ENCODE measurements around the gene GAK. TPM values are rescaled to one million over a fixed set of nuclear protein-coding genes. Genes with fewer than 3 reads are reported as not detected.
"Not testable (repeated sequence)": the region's sequence is repeated elsewhere in the genome, so short reads cannot be mapped to it uniquely, and the experiment has no call there.

GAK gene
- total and polyA plus RNA-seq, 7 donors, result 20.9 to 55.8 (median 36.4) TPM

DNA sequence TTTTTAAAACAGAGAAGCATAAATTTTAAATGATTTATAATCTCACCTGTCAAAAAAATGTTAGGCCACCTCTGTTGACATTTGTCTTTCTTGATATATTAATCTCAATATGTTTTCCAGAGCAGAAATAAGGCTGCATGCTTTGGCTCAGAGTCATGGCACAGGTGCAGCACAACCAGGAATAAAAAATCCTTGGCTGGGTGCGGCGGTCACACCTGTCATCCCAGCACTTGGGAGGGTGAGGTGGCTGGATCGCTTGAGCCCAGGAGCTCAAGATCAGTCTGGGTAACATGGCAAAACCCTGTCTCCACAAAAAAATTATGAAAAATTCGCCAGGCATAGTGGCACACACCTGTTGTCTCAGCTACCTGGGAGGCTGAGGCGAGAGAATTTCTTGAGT lies 124.3 kb downstream of the GAK start:
- no peak overlapping the region for H3K27ac ChIP-seq
- no peak overlapping the region for H3K4me3 ChIP-seq
- ATAC-seq (no peak), DNase-seq (no peak)
- peaks cover 3 to 42% (median 6%) of the 10 kb centered on the region in 3 donors for H3K27me3 ChIP-seq (ENCODE audit: insufficient read depth in 3 of 3, low read length in 2 of 3)
- H3K9me3 ChIP-seq, result peaks cover 3% of the 10 kb centered on the region
- TF ChIP-seq, protein P1, sequence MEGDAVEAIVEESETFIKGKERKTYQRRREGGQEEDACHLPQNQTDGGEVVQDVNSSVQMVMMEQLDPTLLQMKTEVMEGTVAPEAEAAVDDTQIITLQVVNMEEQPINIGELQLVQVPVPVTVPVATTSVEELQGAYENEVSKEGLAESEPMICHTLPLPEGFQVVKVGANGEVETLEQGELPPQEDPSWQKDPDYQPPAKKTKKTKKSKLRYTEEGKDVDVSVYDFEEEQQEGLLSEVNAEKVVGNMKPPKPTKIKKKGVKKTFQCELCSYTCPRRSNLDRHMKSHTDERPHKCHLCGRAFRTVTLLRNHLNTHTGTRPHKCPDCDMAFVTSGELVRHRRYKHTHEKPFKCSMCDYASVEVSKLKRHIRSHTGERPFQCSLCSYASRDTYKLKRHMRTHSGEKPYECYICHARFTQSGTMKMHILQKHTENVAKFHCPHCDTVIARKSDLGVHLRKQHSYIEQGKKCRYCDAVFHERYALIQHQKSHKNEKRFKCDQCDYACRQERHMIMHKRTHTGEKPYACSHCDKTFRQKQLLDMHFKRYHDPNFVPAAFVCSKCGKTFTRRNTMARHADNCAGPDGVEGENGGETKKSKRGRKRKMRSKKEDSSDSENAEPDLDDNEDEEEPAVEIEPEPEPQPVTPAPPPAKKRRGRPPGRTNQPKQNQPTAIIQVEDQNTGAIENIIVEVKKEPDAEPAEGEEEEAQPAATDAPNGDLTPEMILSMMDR (IDR thresholded peaks at IDR 0.05), result no peak
- no peaks in the 10 kb centered on the region for H3K36me3 ChIP-seq (ENCODE audit: insufficient read depth in 1 of 2, low read depth in 1 of 2)
- 71 to 77% (median 73%) methylated on average over 5 of the region's 5 CpGs for WGBS, 3 donors
- no peaks in the 10 kb centered on the region for H3K4me1 ChIP-seq
- intact Hi-C loops (cut with DNase I), result no loop called here

DNA sequence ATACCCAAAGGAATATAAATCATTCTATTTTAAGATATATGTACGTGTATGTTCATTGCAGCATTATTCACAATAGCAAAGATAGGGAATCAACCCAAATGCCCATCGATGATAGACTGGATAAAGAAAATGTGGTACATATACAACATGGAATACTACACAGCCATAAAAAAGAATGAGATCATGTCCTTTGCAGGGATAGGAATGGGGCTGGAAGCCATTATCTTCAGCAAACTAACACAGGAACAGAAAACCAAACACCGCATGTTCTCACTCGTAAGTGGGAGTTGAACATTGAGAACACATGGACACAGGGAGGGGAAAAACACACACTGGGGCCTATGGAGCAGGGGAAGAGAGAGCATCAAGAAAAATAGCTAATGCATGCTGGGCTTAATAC lies 125.1 kb downstream of the GAK start:
- H3K27ac ChIP-seq; intact Hi-C loops (cut with DNase I); H3K36me3 ChIP-seq (ENCODE audit: insufficient read depth in 1 of 2, low read depth in 1 of 2); H3K9me3 ChIP-seq; H3K4me1 ChIP-seq; ATAC-seq; DNase-seq; H3K4me3 ChIP-seq: not testable (repeated sequence)
- peaks cover 3 to 35% (median 6%) of the 10 kb centered on the region in 3 donors for H3K27me3 ChIP-seq (ENCODE audit: insufficient read depth in 3 of 3, low read length in 2 of 3)
- 86 to 89% (median 89%) methylated on average over 4 of the region's 4 CpGs for WGBS, 3 donors

DNA sequence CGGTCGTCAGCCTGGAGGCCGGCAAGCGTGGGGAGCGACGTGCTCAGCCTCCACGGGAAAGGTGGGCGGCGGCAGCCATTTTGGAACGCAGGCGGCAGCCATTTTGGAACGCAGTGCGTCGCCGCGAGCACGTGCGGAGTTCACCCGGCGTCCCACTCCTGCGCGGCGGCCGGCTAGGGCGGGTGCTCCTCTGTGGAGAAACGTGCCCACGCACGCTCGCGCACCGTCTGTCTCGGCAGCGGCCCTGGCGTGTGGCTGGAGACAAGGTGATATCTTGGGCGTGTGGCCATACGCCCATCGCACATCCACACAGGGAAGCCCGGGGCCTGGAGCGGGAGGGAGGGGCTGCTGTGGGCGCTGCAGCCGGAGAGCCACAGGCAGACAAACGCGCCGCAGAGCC lies 127.3 kb downstream of the GAK start:
- Histone ChIP-seq H3K27ac (no peak overlapping the region), H3K27me3 (ENCODE audit: insufficient read depth in 3 of 3, low read length in 2 of 3) (peaks cover 0 to 23% (median 6%) of the 10 kb centered on the region in 3 donors), H3K9me3 (peaks cover 3% of the 10 kb centered on the region), H3K4me3 (no peak overlapping the region), H3K4me1 (no peaks in the 10 kb centered on the region), H3K36me3 (ENCODE audit: insufficient read depth in 1 of 2, low read depth in 1 of 2) (no peaks in the 10 kb centered on the region)
- ATAC-seq (no peak), DNase-seq (peak in 1 of 2 donors; percentile 39)
- intact Hi-C loops (cut with DNase I), result no loop called here
- WGBS, 3 donors, result 74 to 88% (median 84%) methylated on average over 40 to 44 of the region's 44 CpGs
- TF ChIP-seq, protein P1 (IDR thresholded peaks at IDR 0.05), result no peak

DNA sequence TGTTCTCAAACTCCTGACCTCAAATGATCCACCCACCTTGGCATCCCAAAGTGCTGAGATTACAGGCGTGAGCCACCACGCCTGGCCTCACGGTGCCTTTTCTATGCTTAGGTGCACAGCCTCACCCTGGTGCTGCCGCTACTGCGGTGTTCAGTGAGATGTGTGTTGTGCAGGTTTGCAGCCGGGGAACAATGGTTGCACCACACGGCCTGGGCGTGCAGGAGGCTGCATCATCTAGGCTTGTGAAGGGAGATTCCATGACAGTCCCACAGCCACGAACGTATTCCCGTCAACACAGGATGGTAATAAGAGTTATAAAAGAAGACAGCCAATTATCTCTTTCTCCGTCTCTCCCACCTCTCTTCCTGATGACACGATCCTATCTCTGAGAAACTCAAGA lies 128.2 kb downstream of the GAK start:
- DNase-seq (no peak), ATAC-seq (no peak)
- H3K36me3 ChIP-seq (ENCODE audit: insufficient read depth in 1 of 2, low read depth in 1 of 2), result no peaks in the 10 kb centered on the region
- intact Hi-C loops (cut with DNase I), result no loop called here
- no peak overlapping the region for H3K4me3 ChIP-seq
- H3K27me3 ChIP-seq (ENCODE audit: insufficient read depth in 3 of 3, low read length in 2 of 3), result peaks cover 0 to 23% (median 6%) of the 10 kb centered on the region in 3 donors
- TF ChIP-seq, protein P1 (IDR thresholded peaks at IDR 0.05), result no peak
- H3K4me1 ChIP-seq, result no peaks in the 10 kb centered on the region
- no peak overlapping the region for H3K27ac ChIP-seq
- peaks cover 3% of the 10 kb centered on the region for H3K9me3 ChIP-seq
- WGBS, 3 donors, result 89 to 91% (median 91%) methylated on average over 13 of the region's 13 CpGs

DNA sequence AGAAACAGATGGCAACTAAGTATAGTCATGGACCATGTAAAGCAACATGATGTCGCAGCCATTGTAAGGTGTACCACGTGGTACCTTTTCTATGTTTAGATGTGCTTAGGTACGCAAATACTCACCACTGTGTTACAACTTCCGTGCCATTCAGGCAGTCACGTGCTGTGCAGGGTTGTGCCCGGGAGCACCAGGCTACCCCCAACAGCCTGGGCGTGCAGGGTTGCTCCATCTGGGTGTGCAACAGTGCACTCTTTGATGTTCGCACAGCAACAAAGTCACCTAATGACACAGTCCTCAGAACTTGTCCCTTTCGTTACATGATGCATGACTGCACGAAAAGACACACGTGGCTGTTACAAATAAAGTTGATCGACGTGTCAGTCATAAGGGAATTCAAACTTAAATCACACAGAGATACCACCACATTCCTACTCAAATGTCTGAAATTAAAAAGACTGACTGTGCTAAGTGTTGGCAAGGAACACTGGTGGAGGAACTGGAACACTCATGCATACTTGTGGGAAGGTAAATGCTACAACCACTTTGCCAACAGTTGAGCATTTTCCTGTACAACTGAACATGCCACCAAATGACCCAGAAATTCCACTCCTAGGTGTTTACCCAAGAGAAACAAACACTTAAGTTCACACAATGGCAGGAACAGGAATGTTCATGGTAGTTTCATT lies 130.5 kb downstream of the GAK start:
- H3K27me3 ChIP-seq (ENCODE audit: insufficient read depth in 3 of 3, low read length in 2 of 3), result peaks cover 0 to 17% (median 8%) of the 10 kb centered on the region in 3 donors
- DNase-seq, result no peak
- WGBS, 3 donors, result 89 to 91% (median 91%) methylated on average over 13 of the region's 13 CpGs
- no peak overlapping the region for H3K4me3 ChIP-seq
- H3K36me3 ChIP-seq (ENCODE audit: insufficient read depth in 1 of 2, low read depth in 1 of 2), result no peaks in the 10 kb centered on the region
- TF ChIP-seq, protein P1 (IDR thresholded peaks at IDR 0.05), result no peak
- peaks cover 3% of the 10 kb centered on the region for H3K9me3 ChIP-seq
- intact Hi-C loops (cut with DNase I), result no loop called here
- H3K4me1 ChIP-seq, result no peaks in the 10 kb centered on the region
- no peak for ATAC-seq
- no peak overlapping the region for H3K27ac ChIP-seq

Other genes starting within 250 kb of the GAK start
- 1 to 10 TPM; 1.7 to 3.1 (median 3.0) TPM for gene SLC49A3, start 243.2 kb downstream of the GAK start, total RNA-seq
- gene SLC49A3, start 243.2 kb downstream of the GAK start, polyA plus RNA-seq, result 1 to 10 TPM; 1.6 to 3.7 (median 1.9) TPM
- 10 to 100 TPM; 13.0 to 18.6 (median 15.3) TPM for gene PCGF3, start 226.5 kb downstream of the GAK start, total RNA-seq
- 10 to 100 TPM; 10.9 to 19.2 (median 11.3) TPM for gene PCGF3, start 226.5 kb downstream of the GAK start, polyA plus RNA-seq
- 1 to 10 TPM; 1.3 to 1.6 (median 1.5) TPM for gene CPLX1, start 106.2 kb downstream of the GAK start, total RNA-seq
- 1 to 10 TPM in 1 of 3 donors, under 1 TPM in 2; 0.44 to 2.3 (median 0.66) TPM for gene CPLX1, start 106.2 kb downstream of the GAK start, polyA plus RNA-seq
- gene TMEM175, start 144 bp upstream of the GAK start, total RNA-seq, result 10 to 100 TPM; 11.7 to 15.3 (median 14.7) TPM
- 10 to 100 TPM in 2 of 3 donors, 1 to 10 TPM in 1; 8.7 to 23.9 (median 13.8) TPM for gene TMEM175, start 144 bp upstream of the GAK start, polyA plus RNA-seq
- 1 to 10 TPM; 2.8 to 3.9 (median 3.5) TPM for gene DGKQ, start 41.3 kb upstream of the GAK start, total RNA-seq
- 1 to 10 TPM; 2.2 to 2.5 (median 2.4) TPM for gene DGKQ, start 41.3 kb upstream of the GAK start, polyA plus RNA-seq
- 1 to 10 TPM; 5.1 to 6.0 (median 5.7) TPM for gene IDUA, start 54.7 kb upstream of the GAK start, total RNA-seq
- 1 to 10 TPM; 1.3 to 3.1 (median 1.9) TPM for gene IDUA, start 54.7 kb upstream of the GAK start, polyA plus RNA-seq
- gene SLC26A1, start 61.1 kb upstream of the GAK start, total RNA-seq, result under 1 TPM in 1 of 4 donors, not detected in 3; 0.12 TPM
- under 1 TPM; 0.06 to 0.36 (median 0.18) TPM for gene SLC26A1, start 61.1 kb upstream of the GAK start, polyA plus RNA-seq
- 10 to 100 TPM; 14.4 to 18.6 (median 16.9) TPM for gene FGFRL1, start 79.3 kb upstream of the GAK start, total RNA-seq
- 10 to 100 TPM in 2 of 3 donors, 1 to 10 TPM in 1; 9.8 to 41.2 (median 12.8) TPM for gene FGFRL1, start 79.3 kb upstream of the GAK start, polyA plus RNA-seq
- 1 to 10 TPM in 1 of 4 donors, under 1 TPM in 3; 0.42 to 1.5 (median 0.69) TPM for gene RNF212, start 181.2 kb upstream of the GAK start, total RNA-seq
- under 1 TPM; 0.03 to 0.38 (median 0.31) TPM for gene RNF212, start 181.2 kb upstream of the GAK start, polyA plus RNA-seq
- 10 to 100 TPM in 1 of 4 donors, 1 to 10 TPM in 3; 6.8 to 18.5 (median 8.0) TPM for gene SPON2, start 240.3 kb upstream of the GAK start, total RNA-seq
- gene SPON2, start 240.3 kb upstream of the GAK start, polyA plus RNA-seq, result 1 to 10 TPM; 4.1 to 6.4 (median 6.2) TPM